NCI-H2227 (cell line): ENCODE results near the gene KCNA2.

Source experiments
- DNase-seq: peaks from one replicate; lab custom pipeline; 2025; ENCODE audit not compliant: unreplicated experiment; lab: John Stamatoyannopoulos, UW

KCNA2 gene

GRCh38 chr1:110573314-110573713 lies 32.8 kb downstream of the KCNA2 start:
- no peak for DNase-seq

- DNase-seq, result no peak
Measured at GRCh38 chr1:110572751-110573150, 33.4 kb downstream of the KCNA2 start.

- no peak for DNase-seq
Measured at GRCh38 chr1:110570901-110571300, 35.3 kb downstream of the KCNA2 start.

- no peak for DNase-seq
Measured at GRCh38 chr1:110570307-110570706, 35.9 kb downstream of the KCNA2 start.

- DNase-seq, result no peak
Measured at GRCh38 chr1:110566836-110567235, 39.3 kb downstream of the KCNA2 start.

- DNase-seq, result no peak
Measured at GRCh38 chr1:110565565-110565964, 40.6 kb downstream of the KCNA2 start.

- DNase-seq, result no peak
Measured at GRCh38 chr1:110563089-110563488, 43.1 kb downstream of the KCNA2 start.

- no peak for DNase-seq
Measured at GRCh38 chr1:110561596-110561995, 44.6 kb downstream of the KCNA2 start.

- DNase-seq, result no peak
Measured at GRCh38 chr1:110559157-110559556, 47.0 kb downstream of the KCNA2 start.

- DNase-seq, result no peak
Measured at GRCh38 chr1:110557481-110557880, 48.7 kb downstream of the KCNA2 start.

- DNase-seq, result no peak
Measured at GRCh38 chr1:110556471-110556807, 49.7 kb downstream of the KCNA2 start.

GRCh38 chr1:110555807-110556470 lies 50.2 kb downstream of the KCNA2 start:
- peak; percentile 42 for DNase-seq

- DNase-seq, result peak; percentile 66
Measured at GRCh38 chr1:110554871-110555801, 51.0 kb downstream of the KCNA2 start.

GRCh38 chr1:110551278-110551809 lies 54.8 kb downstream of the KCNA2 start:
- DNase-seq, result no peak

GRCh38 chr1:110549831-110550230 lies 56.3 kb downstream of the KCNA2 start:
- no peak for DNase-seq

- DNase-seq, result peak; percentile 78
Measured at GRCh38 chr1:110548381-110548780, 57.8 kb downstream of the KCNA2 start.

GRCh38 chr1:110547017-110547416 lies 59.1 kb downstream of the KCNA2 start:
- no peak for DNase-seq

- DNase-seq, result no peak
Measured at GRCh38 chr1:110545492-110545891, 60.7 kb downstream of the KCNA2 start.

GRCh38 chr1:110544753-110545152 lies 61.4 kb downstream of the KCNA2 start:
- no peak for DNase-seq
